ENCODE measurements around the gene OGFOD2. TPM values are rescaled to one million over a fixed set of nuclear protein-coding genes. Genes with fewer than 3 reads are reported as not detected.

Gene OGFOD2
- total RNA-seq, 2 experiments from 2014 or later, result 13.1 to 25.0 TPM

- ChIA-PET CTCF (ENCODE audit: unreplicated experiment) (no interaction called here), POLR2A (no interaction called here)
- no peaks in the 10 kb centered on the region for H4K20me1 ChIP-seq (ENCODE audit: insufficient read depth, low read length)
- DNase-seq (ENCODE audit: low spot score), result no peak
- no peak overlapping the region for H3K4me3 ChIP-seq (ENCODE audit: low read depth, low read length, poor library complexity, severe bottlenecking)
- H3K79me2 ChIP-seq (ENCODE audit: insufficient read depth, low read depth, low read length), result no peaks in the 10 kb centered on the region
- no peak overlapping the region for H2AFZ ChIP-seq (ENCODE audit: low read length)
- H3K27ac ChIP-seq (ENCODE audit: low read depth, low read length, poor library complexity, severe bottlenecking), result no peak overlapping the region
- no peaks in the 10 kb centered on the region for H3K36me3 ChIP-seq (ENCODE audit: insufficient read depth, low read length)
- H3K4me1 ChIP-seq (ENCODE audit: insufficient read depth, low read length, poor library complexity, severe bottlenecking), result no peaks in the 10 kb centered on the region
- no peaks in the 10 kb centered on the region for H3K9me2 ChIP-seq (ENCODE audit: insufficient read depth, low read length)
- BruUV-seq (replicated peaks), result no TSS peak
- H3K9me3 ChIP-seq (ENCODE audit: low read length), result no peaks in the 10 kb centered on the region
- H3K4me2 ChIP-seq (ENCODE audit: low read length), result no peak overlapping the region
- intact Hi-C loops (cut with micrococcal nuclease; ENCODE audit: unreplicated experiment), result no loop called here
- TF ChIP-seq, protein P1, sequence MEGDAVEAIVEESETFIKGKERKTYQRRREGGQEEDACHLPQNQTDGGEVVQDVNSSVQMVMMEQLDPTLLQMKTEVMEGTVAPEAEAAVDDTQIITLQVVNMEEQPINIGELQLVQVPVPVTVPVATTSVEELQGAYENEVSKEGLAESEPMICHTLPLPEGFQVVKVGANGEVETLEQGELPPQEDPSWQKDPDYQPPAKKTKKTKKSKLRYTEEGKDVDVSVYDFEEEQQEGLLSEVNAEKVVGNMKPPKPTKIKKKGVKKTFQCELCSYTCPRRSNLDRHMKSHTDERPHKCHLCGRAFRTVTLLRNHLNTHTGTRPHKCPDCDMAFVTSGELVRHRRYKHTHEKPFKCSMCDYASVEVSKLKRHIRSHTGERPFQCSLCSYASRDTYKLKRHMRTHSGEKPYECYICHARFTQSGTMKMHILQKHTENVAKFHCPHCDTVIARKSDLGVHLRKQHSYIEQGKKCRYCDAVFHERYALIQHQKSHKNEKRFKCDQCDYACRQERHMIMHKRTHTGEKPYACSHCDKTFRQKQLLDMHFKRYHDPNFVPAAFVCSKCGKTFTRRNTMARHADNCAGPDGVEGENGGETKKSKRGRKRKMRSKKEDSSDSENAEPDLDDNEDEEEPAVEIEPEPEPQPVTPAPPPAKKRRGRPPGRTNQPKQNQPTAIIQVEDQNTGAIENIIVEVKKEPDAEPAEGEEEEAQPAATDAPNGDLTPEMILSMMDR (conservative IDR thresholded peaks at IDR 0.05; ENCODE audit: low read length), result no peak
- no peak for TF ChIP-seq EZH2phosphoT487 (IDR thresholded peaks at IDR 0.05; ENCODE audit: borderline replicate concordance, low read depth, low read length)
Measured at GRCh38 chr12:122999196-122999946, 24.3 kb downstream of the OGFOD2 start.

GRCh38 chr12:122999986-123000420, 25.0 kb downstream of the OGFOD2 start:
- no peak overlapping the region for H3K4me2 ChIP-seq (ENCODE audit: low read length)
- intact Hi-C loops (cut with micrococcal nuclease; ENCODE audit: unreplicated experiment), result no loop called here
- BruUV-seq (replicated peaks), result no TSS peak

More at GRCh38 chr12:122999986-123000420, 25.0 kb downstream of the OGFOD2 start:
- TF ChIP-seq, protein P1 (conservative IDR thresholded peaks at IDR 0.05; ENCODE audit: low read length), result no peak
- TF ChIP-seq EZH2phosphoT487 (IDR thresholded peaks at IDR 0.05; ENCODE audit: borderline replicate concordance, low read depth, low read length), result no peak
- no peaks in the 10 kb centered on the region for H3K79me2 ChIP-seq (ENCODE audit: insufficient read depth, low read depth, low read length)
- no peaks in the 10 kb centered on the region for H3K4me1 ChIP-seq (ENCODE audit: insufficient read depth, low read length, poor library complexity, severe bottlenecking)
- no peak overlapping the region for H3K27ac ChIP-seq (ENCODE audit: low read depth, low read length, poor library complexity, severe bottlenecking)
- no peak overlapping the region for H2AFZ ChIP-seq (ENCODE audit: low read length)
- H4K20me1 ChIP-seq (ENCODE audit: insufficient read depth, low read length), result no peaks in the 10 kb centered on the region
- ChIA-PET CTCF (ENCODE audit: unreplicated experiment) (no interaction called here), POLR2A (no interaction called here)
- no peak for DNase-seq (ENCODE audit: low spot score)
- no peaks in the 10 kb centered on the region for H3K36me3 ChIP-seq (ENCODE audit: insufficient read depth, low read length)
- no peak overlapping the region for H3K4me3 ChIP-seq (ENCODE audit: low read depth, low read length, poor library complexity, severe bottlenecking)
- no peaks in the 10 kb centered on the region for H3K9me2 ChIP-seq (ENCODE audit: insufficient read depth, low read length)
- no peaks in the 10 kb centered on the region for H3K9me3 ChIP-seq (ENCODE audit: low read length)
